Heart left ventricle (tissue), 13 donors: Measurements from ENCODE around the gene WTAP.

Source experiments
- POLR2A ChIP-seq, 2 donors: fragments of 450-650 bp; IDR thresholded peaks; one replicate each; pipeline ENCODE4 v1.6.1; 2017; ENCODE audit warnings: antibody characterized with exemption in 2 of 2, mild to moderate bottlenecking in 2 of 2, moderate library complexity in 2 of 2
- TF ChIP-seq, protein P1 (sequence below), 12 donors: fragments of 200-600 bp; sonication (generic) in 4 of 12; IDR thresholded peaks; one replicate each; pipeline versions ENCODE4 v1.5.0 to v1.8.0; 2018 to 2022; ENCODE audit warnings: antibody characterized with exemption in 12 of 12, mild to moderate bottlenecking in 5 of 12
- donor health status: ischemic (EF 13 %, LVEDD 7.1; RV severe dilation, severe dysfunction).
- donor health status: DM: no; HTN: yes; CAD: no.
- donor health status: DM: no; HTN: no; CAD: no.
- donor health status: ischemic (EF 25% LVEDD 6.9; RV normal size, moderate dysfunction).
- donor health status: ischemic (EF 25% LVEDD 5.7; RV mildly dilated, moderate dysfunction).
- donor health status: ischemic (EF 35%, LVEDD 5.7; RV mildly dilated, moderate dysfunction).
- donor health status: nonischemic (EF 11% LVEDD 7.7; RV severe dilation, severe dysfunction).
- donor health status: DM: yes; HTN: yes; CAD: no.
- donor health status: PGD.
- donor health status: ischemic (EF 29% LVEDD 5.4; RV normal size, mild dysfunction).
- donor health status: nonischemic (EF 23%, LVEDD 6.1; RV moderate dilation, normal function).

DNA sequence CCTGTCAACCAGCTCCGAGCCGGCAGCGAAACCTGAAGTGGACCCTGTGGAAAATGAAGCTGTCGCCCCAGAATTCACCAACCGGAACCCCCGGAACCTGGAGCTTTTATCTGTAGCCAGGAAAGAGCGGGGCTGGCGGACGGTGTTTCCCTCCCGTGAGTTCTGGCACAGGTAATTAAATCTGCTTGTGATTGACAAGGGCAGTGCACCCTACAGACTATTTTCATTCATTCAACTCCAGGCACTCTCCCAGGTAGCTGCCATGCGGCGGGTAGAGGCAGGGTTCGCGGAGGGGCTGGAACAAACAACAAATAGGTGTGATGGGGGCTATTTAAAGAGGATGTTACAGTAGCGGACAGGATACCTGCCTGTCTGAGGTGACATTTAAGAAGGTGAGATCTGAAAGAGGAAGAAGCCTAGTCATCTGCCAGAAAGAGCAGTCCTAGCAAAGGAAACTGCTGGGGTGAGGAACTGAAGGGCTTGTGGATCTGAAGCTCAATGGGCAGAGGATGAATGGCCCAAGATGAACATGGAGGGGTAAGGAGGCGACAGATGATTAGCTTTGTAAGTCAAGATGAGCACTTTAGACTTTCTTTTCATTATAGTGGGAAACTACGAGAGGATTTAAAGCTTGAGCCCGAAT, 63.8 kb downstream of the WTAP start:
- TF ChIP-seq, protein P1, sequence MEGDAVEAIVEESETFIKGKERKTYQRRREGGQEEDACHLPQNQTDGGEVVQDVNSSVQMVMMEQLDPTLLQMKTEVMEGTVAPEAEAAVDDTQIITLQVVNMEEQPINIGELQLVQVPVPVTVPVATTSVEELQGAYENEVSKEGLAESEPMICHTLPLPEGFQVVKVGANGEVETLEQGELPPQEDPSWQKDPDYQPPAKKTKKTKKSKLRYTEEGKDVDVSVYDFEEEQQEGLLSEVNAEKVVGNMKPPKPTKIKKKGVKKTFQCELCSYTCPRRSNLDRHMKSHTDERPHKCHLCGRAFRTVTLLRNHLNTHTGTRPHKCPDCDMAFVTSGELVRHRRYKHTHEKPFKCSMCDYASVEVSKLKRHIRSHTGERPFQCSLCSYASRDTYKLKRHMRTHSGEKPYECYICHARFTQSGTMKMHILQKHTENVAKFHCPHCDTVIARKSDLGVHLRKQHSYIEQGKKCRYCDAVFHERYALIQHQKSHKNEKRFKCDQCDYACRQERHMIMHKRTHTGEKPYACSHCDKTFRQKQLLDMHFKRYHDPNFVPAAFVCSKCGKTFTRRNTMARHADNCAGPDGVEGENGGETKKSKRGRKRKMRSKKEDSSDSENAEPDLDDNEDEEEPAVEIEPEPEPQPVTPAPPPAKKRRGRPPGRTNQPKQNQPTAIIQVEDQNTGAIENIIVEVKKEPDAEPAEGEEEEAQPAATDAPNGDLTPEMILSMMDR (IDR thresholded peaks at IDR 0.05) = no peak
- TF ChIP-seq POLR2A (IDR thresholded peaks at IDR 0.05) = no peak
